ENCODE measurements around the gene SLC1A7.

DNA sequence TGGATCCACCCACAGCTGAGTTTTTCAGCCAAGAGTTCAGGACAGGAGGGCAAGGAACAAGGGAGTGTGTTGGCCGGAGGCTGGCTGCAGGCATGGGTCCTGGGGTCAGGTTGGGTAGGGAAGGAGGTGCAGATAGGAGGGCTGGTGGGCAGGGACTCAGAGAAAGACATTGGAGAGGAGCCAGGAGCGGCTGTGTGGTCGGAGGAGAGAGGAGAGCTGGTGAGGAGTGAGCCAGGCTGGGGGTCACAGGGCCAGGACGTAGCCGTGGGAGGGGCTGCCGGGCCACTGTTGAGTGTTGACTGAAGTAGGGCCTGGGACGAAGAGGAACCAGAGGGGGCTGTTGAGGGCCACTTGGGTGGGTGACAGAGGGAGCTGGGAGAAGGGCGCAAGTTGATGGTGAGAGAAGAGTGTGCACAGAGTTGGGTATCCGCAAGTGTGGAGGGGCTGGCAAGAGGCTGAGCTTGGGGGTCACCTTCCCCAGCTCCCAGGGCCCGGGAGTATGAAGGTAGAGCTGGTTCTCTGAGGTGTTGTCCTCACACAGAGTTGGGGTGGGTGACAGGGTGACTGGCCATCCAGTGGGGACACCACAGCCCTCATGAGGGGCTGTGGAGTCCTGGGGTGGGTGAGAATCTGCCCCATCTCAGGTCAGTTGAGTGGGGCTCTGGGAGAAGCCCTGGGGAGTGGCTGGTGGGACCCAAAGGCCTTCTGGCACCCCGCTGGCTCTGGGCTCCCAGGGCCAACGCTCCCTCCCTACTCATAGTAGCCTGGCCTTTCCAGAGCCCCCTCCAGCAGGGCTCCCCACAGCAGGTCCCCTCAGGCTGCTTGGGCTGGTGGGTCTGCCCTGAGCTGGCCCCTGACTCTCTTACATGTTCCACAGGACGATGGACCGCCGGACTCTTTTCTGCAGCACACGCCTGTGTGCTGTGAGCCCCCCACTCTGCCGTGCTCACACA lies 58.5 kb downstream of the SLC1A7 start:
- TF ChIP-seq, protein P1, sequence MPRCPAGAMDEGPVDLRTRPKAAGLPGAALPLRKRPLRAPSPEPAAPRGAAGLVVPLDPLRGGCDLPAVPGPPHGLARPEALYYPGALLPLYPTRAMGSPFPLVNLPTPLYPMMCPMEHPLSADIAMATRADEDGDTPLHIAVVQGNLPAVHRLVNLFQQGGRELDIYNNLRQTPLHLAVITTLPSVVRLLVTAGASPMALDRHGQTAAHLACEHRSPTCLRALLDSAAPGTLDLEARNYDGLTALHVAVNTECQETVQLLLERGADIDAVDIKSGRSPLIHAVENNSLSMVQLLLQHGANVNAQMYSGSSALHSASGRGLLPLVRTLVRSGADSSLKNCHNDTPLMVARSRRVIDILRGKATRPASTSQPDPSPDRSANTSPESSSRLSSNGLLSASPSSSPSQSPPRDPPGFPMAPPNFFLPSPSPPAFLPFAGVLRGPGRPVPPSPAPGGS (IDR thresholded peaks at IDR 0.05) = no peak
- TF ChIP-seq, protein P2, sequence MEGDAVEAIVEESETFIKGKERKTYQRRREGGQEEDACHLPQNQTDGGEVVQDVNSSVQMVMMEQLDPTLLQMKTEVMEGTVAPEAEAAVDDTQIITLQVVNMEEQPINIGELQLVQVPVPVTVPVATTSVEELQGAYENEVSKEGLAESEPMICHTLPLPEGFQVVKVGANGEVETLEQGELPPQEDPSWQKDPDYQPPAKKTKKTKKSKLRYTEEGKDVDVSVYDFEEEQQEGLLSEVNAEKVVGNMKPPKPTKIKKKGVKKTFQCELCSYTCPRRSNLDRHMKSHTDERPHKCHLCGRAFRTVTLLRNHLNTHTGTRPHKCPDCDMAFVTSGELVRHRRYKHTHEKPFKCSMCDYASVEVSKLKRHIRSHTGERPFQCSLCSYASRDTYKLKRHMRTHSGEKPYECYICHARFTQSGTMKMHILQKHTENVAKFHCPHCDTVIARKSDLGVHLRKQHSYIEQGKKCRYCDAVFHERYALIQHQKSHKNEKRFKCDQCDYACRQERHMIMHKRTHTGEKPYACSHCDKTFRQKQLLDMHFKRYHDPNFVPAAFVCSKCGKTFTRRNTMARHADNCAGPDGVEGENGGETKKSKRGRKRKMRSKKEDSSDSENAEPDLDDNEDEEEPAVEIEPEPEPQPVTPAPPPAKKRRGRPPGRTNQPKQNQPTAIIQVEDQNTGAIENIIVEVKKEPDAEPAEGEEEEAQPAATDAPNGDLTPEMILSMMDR (IDR thresholded peaks at IDR 0.05) = no peak
- TF ChIP-seq, protein P3, sequence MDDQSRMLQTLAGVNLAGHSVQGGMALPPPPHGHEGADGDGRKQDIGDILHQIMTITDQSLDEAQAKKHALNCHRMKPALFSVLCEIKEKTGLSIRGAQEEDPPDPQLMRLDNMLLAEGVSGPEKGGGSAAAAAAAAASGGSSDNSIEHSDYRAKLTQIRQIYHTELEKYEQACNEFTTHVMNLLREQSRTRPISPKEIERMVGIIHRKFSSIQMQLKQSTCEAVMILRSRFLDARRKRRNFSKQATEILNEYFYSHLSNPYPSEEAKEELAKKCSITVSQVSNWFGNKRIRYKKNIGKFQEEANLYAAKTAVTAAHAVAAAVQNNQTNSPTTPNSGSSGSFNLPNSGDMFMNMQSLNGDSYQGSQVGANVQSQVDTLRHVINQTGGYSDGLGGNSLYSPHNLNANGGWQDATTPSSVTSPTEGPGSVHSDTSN (IDR thresholded peaks at IDR 0.05) = no peak
- no peak for TF ChIP-seq POLR2A (IDR thresholded peaks at IDR 0.05; ENCODE audit: low read length)
- no peak for TF ChIP-seq CHD4 (IDR thresholded peaks at IDR 0.05; ENCODE audit: borderline replicate concordance)
- no peak for TF ChIP-seq CHD2 (IDR thresholded peaks at IDR 0.05; ENCODE audit: low read length, partially characterized antibody)
- no peak for TF ChIP-seq MAFK (IDR thresholded peaks at IDR 0.05; ENCODE audit: partially characterized antibody)
- TF ChIP-seq BHLHE40 (IDR thresholded peaks at IDR 0.05; ENCODE audit: low read depth, low read length) = no peak
- no peak for TF ChIP-seq MAZ (IDR thresholded peaks at IDR 0.05; ENCODE audit: borderline replicate concordance, low read depth, low read length)
- no peak for TF ChIP-seq GATA3 (IDR thresholded peaks at IDR 0.05; ENCODE audit: borderline replicate concordance)

Data from A549 (cell line).